MCF 10A (cell line): ENCODE results near the gene HNRNPU. TPM values are rescaled to one million over a fixed set of nuclear protein-coding genes. Genes with fewer than 3 reads are reported as not detected.

ENCODE experiments used
- BruUV-seq: library from RNA; stranded (reverse); fragments of 400-500 nt; replicated peaks from 2 replicates; lab custom pipeline; 2021; lab: Mats Ljungman, UMichigan
- CTCF ChIA-PET: fragments of 300-600 bp; sonication (Branson Sonifier 250); formaldehyde crosslinking; extraction: SDS; loops from one replicate; lab custom pipeline; 2021; ENCODE audit warnings: antibody characterized with exemption, inconsistent platforms; lab: Yijun Ruan, JAX
- POLR2A ChIA-PET: fragments of 300-600, 350-650 bp; sonication (Branson Sonifier 250); formaldehyde crosslinking; extraction: SDS; loops from one replicate; lab custom pipeline; 2020; ENCODE audit warnings: antibody characterized with exemption, inconsistent platforms; lab: Yijun Ruan, JAX
- DNase-seq: peaks from one replicate; pipeline ENCODE4 v3.0.0-alpha.2; 2018; ENCODE audit not compliant: unreplicated experiment
- H3K27ac Mint-ChIP-seq: one replicate; pipeline ENCODE4 v1.8.0; 2022; ENCODE audit warnings: mild to moderate bottlenecking, low read depth, mixed read lengths; ENCODE audit not compliant: unreplicated experiment
- H3K27me3 Mint-ChIP-seq: one replicate; pipeline ENCODE4 v1.8.0; 2022; ENCODE audit warnings: mixed read lengths; ENCODE audit not compliant: insufficient read depth, unreplicated experiment
- H3K36me3 Mint-ChIP-seq: one replicate; pipeline ENCODE4 v1.8.0; 2022; ENCODE audit warnings: mild to moderate bottlenecking, moderate library complexity, mixed read lengths; ENCODE audit not compliant: insufficient read depth, unreplicated experiment
- H3K4me1 Mint-ChIP-seq: one replicate; pipeline ENCODE4 v1.8.0; 2022; ENCODE audit warnings: mixed read lengths; ENCODE audit not compliant: insufficient read depth, unreplicated experiment
- H3K4me3 Mint-ChIP-seq: one replicate; pipeline ENCODE4 v1.8.0; 2022; ENCODE audit warnings: mild to moderate bottlenecking, moderate library complexity, mixed read lengths; ENCODE audit not compliant: unreplicated experiment
- H3K9me3 Mint-ChIP-seq: one replicate; pipeline ENCODE4 v1.8.0; 2022; ENCODE audit warnings: mixed read lengths; ENCODE audit not compliant: unreplicated experiment
- CTCF ChIP-seq: fragments of 200-600 bp; IDR thresholded peaks from one replicate; pipeline ENCODE4 v1.8.0; 2022; ENCODE audit warnings: antibody characterized with exemption, mild to moderate bottlenecking; ENCODE audit not compliant: unreplicated experiment
- intact Hi-C: fragments of 100-400 bp; cut with micrococcal nuclease; formaldehyde crosslinking; loops from 2 replicates; pipeline ENCODE4 v1.14.1; 2022
- total RNA-seq: library from RNA; stranded (reverse); gene quantifications from 2 replicates; pipeline ENCODE4 v1.2.3, GENCODE V29; 2022

Gene HNRNPU
- total RNA-seq, 1 experiment from 2014 or later: 572 TPM

DNA sequence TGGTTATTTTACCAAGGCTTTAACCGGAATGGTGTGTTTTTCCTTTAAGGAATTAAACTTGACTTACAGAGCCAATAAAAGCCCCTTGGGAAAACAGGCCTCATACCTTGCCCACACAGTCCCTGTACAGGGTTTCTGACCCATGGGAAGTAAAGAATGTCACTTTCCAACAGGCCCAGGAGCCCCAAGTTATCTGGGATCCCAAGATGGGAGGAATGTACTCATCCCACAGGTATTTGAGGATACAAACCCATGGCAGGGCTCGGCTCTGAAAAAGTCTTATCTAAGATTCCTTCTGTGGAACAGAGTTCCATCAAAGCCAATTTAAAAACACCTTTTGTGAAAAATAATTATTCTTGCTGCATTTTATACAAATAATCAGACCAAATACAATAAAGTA, 44.2 kb downstream of the HNRNPU start:
- TF ChIP-seq CTCF: no peak

GRCh38 chr1:244817415-244817894, 46.9 kb downstream of the HNRNPU start:
- H3K27ac Mint-ChIP-seq: no peak overlapping the region
- no TSS peak for BruUV-seq
- ChIA-PET CTCF (interaction anchor here (0.6 to 4.7 kb wide), 4 partner anchors 48 to 225 kb away, joined by 3 to 21 read pairs (median 4); no protein-coding TSS in a partner anchor), POLR2A (interaction anchor here (0.6 to 1.2 kb wide), 2 partner anchors 9 to 26 kb away, joined by 4 to 5 read pairs; no protein-coding TSS in a partner anchor)
- no peak for TF ChIP-seq CTCF
- H3K4me1 Mint-ChIP-seq: no peaks in the 10 kb centered on the region
- no peak overlapping the region for H3K4me3 Mint-ChIP-seq
- H3K9me3 Mint-ChIP-seq: no peaks in the 10 kb centered on the region
- DNase-seq: no peak
- intact Hi-C loops: no loop called here
- H3K27me3 Mint-ChIP-seq: no peaks in the 10 kb centered on the region
- no peaks in the 10 kb centered on the region for H3K36me3 Mint-ChIP-seq

More for the DNA sequence above, 44.2 kb downstream of the HNRNPU start:
- H3K36me3 Mint-ChIP-seq: no peaks in the 10 kb centered on the region
- no TSS peak for BruUV-seq
- no peak overlapping the region for H3K27ac Mint-ChIP-seq
- H3K4me1 Mint-ChIP-seq: no peaks in the 10 kb centered on the region
- CTCF ChIA-PET: interaction anchor here (0.6 to 1.0 kb wide), 4 partner anchors 47 to 1755 kb away, joined by 3 to 4 read pairs (median 4); no protein-coding TSS in a partner anchor
- intact Hi-C loops: no loop called here
- DNase-seq: no peak
- POLR2A ChIA-PET: interaction anchor here (0.9 to 1.6 kb wide), 5 partner anchors 10 to 151 kb away, joined by 3 to 4 read pairs (median 4); partner anchors contain the start of gene COX20
- H3K9me3 Mint-ChIP-seq: no peaks in the 10 kb centered on the region
- H3K4me3 Mint-ChIP-seq: no peak overlapping the region
- H3K27me3 Mint-ChIP-seq: no peaks in the 10 kb centered on the region

- Mint-ChIP-seq H3K4me1 (no peaks in the 10 kb centered on the region), H3K9me3 (no peaks in the 10 kb centered on the region), H3K27ac (no peak overlapping the region), H3K4me3 (no peak overlapping the region), H3K36me3 (no peaks in the 10 kb centered on the region), H3K27me3 (no peaks in the 10 kb centered on the region)
- CTCF ChIA-PET: interaction anchor here (0.7 to 4.7 kb wide), 4 partner anchors 9 to 228 kb away, joined by 3 to 21 read pairs (median 3); no protein-coding TSS in a partner anchor
- intact Hi-C loops: no loop called here
- no peak for DNase-seq
- BruUV-seq: no TSS peak
- POLR2A ChIA-PET: interaction anchor here (0.9 kb wide), 1 partner anchor 11 kb away, joined by 3 read pairs; no protein-coding TSS in a partner anchor
- no peak for TF ChIP-seq CTCF
Measured at GRCh38 chr1:244815600-244816099, 48.7 kb downstream of the HNRNPU start.

GRCh38 chr1:244813327-244813726, 51.0 kb downstream of the HNRNPU start:
- Mint-ChIP-seq H3K9me3 (no peaks in the 10 kb centered on the region), H3K27ac (no peak overlapping the region), H3K27me3 (no peaks in the 10 kb centered on the region), H3K4me1 (no peaks in the 10 kb centered on the region), H3K36me3 (no peaks in the 10 kb centered on the region), H3K4me3 (no peak overlapping the region)
- ChIA-PET POLR2A (interaction anchor here (0.7 to 1.3 kb wide), 3 partner anchors 11 to 229 kb away, joined by 3 to 6 read pairs (median 5); no protein-coding TSS in a partner anchor), CTCF (interaction anchor here (0.7 to 4.7 kb wide), 8 partner anchors 9 to 1437 kb away, joined by 3 to 40 read pairs (median 3); no protein-coding TSS in a partner anchor)
- no peak for DNase-seq
- intact Hi-C loops: no loop called here
- TF ChIP-seq CTCF: no peak
- BruUV-seq: no TSS peak
